GM21737 (cell line): Measurements from ENCODE around the gene CCDC12.
A peak's percentile ranks its signal among the peaks of the same experiment; 100 is the strongest.

Experiments used
- ATAC-seq: cut with Tn5 transposase; IDR thresholded peaks from one replicate; pipeline ENCODE4 v1.9.1; 2021; ENCODE audit warnings: mild to moderate bottlenecking, moderate library complexity; ENCODE audit not compliant: unreplicated experiment

The CCDC12 gene

DNA sequence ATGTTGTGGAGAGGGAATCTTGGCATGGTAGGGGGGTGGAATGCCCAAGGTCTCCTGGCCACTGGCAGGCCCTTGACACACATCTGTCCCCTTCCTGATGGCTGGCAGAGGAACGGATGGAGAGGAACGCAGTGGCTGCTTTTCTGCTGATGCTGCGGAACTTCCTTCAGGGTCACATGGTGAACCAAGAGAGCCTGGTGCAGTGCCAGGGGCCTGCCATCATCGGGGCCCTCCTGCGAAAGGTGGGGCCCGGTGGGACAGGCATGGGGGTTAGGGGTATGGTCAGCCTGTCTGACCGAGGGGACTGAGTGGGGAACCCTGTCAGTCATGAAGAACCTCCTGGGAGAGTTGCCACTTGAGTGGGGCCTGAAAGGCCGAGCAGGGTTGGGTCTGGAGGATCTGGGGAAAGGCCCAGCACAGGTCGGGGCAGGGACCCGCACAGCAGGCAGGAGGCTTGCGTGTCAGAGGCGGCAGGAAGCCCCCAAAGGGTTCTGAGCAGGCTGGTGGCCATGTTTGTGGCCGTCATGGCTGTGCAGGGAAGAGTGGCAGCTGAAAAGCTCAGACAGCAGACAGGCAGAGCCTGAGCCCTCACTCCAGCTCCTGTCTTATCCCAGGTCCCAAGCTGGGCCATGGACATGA lies 21.0 kb upstream of the CCDC12 start:
- no peak for ATAC-seq

DNA sequence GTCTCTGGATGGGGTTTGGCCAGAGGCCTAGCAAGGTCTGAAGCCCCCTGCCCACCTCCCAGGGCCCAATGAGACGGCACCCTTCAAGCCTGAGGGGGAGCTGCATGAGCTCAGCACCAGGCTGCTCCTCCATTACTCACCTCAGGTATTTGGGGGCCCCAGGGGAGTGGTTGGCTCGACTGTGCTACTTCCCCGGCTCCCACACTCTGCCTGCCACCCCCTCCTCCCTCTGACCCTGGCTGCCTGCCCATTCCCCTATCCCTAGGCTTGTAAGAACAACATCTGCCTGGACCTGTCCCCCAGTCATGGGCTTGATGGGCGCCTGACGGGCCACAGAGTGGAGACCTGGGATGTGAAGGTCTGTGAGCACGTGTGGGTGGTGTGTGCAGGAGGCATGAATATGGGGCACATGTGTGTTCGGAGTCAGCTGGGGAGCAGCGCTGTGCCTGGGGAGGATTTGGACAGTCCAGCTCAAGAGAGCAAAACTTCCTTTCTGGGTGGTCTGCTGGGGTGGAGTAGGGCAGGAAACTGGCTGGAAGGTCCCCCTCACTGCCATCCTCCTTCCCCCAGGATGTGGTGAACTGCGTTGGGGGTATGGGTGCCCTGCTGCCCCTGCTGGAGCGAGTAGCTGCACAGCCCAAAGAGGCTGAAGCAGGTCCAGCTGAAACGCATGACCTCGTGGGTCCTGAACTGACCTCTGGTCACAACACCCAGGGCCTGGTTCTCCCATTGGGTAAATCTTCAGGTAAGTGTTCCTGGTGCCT lies 20.3 kb upstream of the CCDC12 start:
- no peak for ATAC-seq

GRCh38 chr3:46995901-46996562 lies 19.5 kb upstream of the CCDC12 start:
- no peak for ATAC-seq

- no peak for ATAC-seq
Observed at GRCh38 chr3:46994801-46995731, 18.5 kb upstream of the CCDC12 start.

GRCh38 chr3:46993986-46994385 lies 17.4 kb upstream of the CCDC12 start:
- ATAC-seq = no peak

- no peak for ATAC-seq
Observed at GRCh38 chr3:46993292-46993691, 16.7 kb upstream of the CCDC12 start.

DNA sequence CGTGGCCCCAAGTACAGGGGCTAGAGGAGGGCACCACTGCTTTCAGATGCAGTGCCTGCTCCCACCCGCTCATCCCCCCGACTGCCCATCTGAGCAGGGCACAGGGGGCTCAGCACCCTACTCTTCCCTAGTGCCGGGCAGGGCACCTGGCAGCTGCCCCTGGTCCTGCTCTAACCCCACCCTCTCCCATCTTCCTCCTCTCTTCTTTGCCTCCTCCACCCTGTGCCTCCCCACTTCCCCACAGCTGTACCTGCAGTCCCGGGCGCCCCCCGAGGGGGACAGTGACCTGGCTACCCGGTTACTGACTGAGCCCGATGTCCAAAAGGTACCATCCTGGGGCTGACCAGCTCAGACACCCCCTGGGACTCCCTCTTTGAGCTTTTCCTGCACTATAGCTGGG lies 15.7 kb upstream of the CCDC12 start:
- ATAC-seq = no peak

- ATAC-seq = no peak
Observed at GRCh38 chr3:46991406-46992165, 15.0 kb upstream of the CCDC12 start.

GRCh38 chr3:46990573-46991374 lies 14.2 kb upstream of the CCDC12 start:
- ATAC-seq = peak; percentile 39

- no peak for ATAC-seq
Observed at GRCh38 chr3:46989146-46989810, 12.7 kb upstream of the CCDC12 start.

GRCh38 chr3:46988616-46989015 lies 12.1 kb upstream of the CCDC12 start:
- no peak for ATAC-seq

GRCh38 chr3:46987743-46988401 lies 11.3 kb upstream of the CCDC12 start:
- ATAC-seq = peak; percentile 60

DNA sequence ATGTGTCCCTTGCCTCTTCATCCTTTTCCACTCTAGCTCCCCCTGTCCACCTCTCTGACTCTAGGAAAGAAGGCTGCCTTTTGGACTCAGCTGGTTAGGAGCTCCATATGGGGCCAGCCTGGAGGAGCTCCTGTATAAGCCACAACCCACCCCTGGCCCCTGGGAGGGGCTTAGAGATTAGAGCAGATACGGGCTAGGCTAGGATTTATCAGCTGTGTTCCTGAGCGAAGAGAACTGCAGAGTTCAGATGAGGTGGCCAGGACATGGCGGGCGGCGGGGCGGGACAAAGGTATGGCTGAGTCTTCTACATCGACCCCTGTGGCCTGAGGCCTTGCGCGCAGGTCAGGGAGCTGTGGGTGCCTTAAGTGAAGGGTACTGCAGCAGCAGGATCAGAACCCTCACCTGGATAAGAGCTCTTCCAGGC lies 10.8 kb upstream of the CCDC12 start:
- ATAC-seq = no peak

GRCh38 chr3:46986782-46987310 lies 10.3 kb upstream of the CCDC12 start:
- no peak for ATAC-seq

- ATAC-seq = no peak
Observed at GRCh38 chr3:46986055-46986730, 9.6 kb upstream of the CCDC12 start.

GRCh38 chr3:46985588-46985987 lies 9.0 kb upstream of the CCDC12 start:
- ATAC-seq = no peak
